ENCODE results near the gene APOBR. TPM values are rescaled to one million over a fixed set of nuclear protein-coding genes. Genes with fewer than 3 reads are reported as not detected.

The APOBR gene
- total and polyA plus RNA-seq, 2 of the 13 experiments (the other 11 are each of a cell fraction or from before 2014, with no cell fraction given), result 0.03 TPM; not detected in 1

DNA sequence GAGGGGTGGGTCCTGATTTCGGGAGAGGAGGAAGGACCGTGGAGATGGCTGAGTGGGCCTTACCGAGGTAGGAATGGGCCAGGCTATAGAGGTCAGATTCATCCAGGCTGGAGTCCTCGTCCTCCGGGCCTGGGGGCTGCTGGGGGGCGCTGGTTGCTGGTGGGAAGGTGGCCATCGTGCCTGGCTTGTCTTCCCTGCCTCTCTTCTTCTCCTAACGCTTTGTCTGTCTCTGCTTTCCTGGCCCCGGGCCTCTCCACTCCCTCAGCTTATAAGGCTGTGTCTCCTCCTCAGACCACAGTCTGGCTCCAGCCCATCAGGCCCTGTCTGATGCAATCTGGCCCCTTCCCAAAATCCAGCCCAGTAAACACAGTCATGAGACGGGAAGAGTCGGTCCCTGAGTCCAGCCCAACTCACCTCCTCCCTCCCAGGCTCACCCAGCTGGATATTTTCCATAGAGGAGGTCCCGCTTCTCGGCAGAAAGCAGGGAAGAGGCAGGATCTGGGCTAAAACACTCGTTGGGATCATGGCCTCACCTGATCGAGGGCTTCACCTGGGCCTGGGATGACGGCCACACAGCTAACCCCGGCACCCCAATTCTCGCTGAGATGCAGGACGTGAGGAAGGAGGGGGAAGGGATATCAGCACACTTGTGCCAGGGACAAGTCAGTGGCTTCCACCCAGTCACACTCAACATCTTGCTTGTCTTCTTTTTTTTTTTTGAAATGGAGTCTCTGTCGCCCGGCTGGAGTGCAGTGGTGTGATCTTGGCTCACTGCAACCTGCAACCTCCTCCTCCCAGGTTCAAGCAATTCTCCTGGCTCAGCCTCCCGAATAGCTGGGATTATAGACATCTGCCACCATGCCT, 44.5 kb downstream of the APOBR start, which contains the start of gene NUPR1 (continued):
- TF ChIP-seq, protein P1, sequence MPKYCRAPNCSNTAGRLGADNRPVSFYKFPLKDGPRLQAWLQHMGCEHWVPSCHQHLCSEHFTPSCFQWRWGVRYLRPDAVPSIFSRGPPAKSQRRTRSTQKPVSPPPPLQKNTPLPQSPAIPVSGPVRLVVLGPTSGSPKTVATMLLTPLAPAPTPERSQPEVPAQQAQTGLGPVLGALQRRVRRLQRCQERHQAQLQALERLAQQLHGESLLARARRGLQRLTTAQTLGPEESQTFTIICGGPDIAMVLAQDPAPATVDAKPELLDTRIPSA (CRISPR knock-in tag; IDR thresholded peaks at IDR 0.05; ENCODE audit: borderline replicate concordance), result peak; percentile 67; the same call in 1 of the 2 replicates
- TF ChIP-seq SRF (IDR thresholded peaks at IDR 0.05; ENCODE audit: low read depth, low read length) (no peak), JUN (CRISPR knock-in tag; IDR thresholded peaks at IDR 0.05) (0 out of 2 replicates have a peak, but pooled peaks have one; percentile 17), ZNF546 (CRISPR knock-in tag; conservative IDR thresholded peaks at IDR 0.05) (0 out of 2 replicates have a peak, but pooled peaks have one; percentile 54), KAT2B (IDR thresholded peaks at IDR 0.05; ENCODE audit: borderline replicate concordance, low read depth, low read length) (no peak), GFI1 (CRISPR knock-in tag; IDR thresholded peaks at IDR 0.05; ENCODE audit: borderline replicate concordance) (peak; percentile 53), NKX3-1 (CRISPR knock-in tag; IDR thresholded peaks at IDR 0.05) (0 out of 2 replicates have a peak, but pooled peaks have one; percentile 31), ZNF180 (CRISPR knock-in tag; IDR thresholded peaks at IDR 0.05; ENCODE audit: borderline replicate concordance, low read depth) (no peak), SAFB2 (CRISPR knock-in tag; IDR thresholded peaks at IDR 0.05; ENCODE audit: borderline replicate concordance, low read depth) (peak; percentile 66; the same call in 1 of the 2 replicates), IRX3 (CRISPR knock-in tag; IDR thresholded peaks at IDR 0.05; ENCODE audit: borderline replicate concordance, low read depth) (no peak)
- TF ChIP-seq, protein P2, sequence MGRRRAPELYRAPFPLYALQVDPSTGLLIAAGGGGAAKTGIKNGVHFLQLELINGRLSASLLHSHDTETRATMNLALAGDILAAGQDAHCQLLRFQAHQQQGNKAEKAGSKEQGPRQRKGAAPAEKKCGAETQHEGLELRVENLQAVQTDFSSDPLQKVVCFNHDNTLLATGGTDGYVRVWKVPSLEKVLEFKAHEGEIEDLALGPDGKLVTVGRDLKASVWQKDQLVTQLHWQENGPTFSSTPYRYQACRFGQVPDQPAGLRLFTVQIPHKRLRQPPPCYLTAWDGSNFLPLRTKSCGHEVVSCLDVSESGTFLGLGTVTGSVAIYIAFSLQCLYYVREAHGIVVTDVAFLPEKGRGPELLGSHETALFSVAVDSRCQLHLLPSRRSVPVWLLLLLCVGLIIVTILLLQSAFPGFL (CRISPR knock-in tag; IDR thresholded peaks at IDR 0.05), result no peak
- TF ChIP-seq, protein P3, sequence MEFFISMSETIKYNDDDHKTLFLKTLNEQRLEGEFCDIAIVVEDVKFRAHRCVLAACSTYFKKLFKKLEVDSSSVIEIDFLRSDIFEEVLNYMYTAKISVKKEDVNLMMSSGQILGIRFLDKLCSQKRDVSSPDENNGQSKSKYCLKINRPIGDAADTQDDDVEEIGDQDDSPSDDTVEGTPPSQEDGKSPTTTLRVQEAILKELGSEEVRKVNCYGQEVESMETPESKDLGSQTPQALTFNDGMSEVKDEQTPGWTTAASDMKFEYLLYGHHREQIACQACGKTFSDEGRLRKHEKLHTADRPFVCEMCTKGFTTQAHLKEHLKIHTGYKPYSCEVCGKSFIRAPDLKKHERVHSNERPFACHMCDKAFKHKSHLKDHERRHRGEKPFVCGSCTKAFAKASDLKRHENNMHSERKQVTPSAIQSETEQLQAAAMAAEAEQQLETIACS (CRISPR knock-in tag; IDR thresholded peaks at IDR 0.05), result no peak
- TF ChIP-seq, protein P4, sequence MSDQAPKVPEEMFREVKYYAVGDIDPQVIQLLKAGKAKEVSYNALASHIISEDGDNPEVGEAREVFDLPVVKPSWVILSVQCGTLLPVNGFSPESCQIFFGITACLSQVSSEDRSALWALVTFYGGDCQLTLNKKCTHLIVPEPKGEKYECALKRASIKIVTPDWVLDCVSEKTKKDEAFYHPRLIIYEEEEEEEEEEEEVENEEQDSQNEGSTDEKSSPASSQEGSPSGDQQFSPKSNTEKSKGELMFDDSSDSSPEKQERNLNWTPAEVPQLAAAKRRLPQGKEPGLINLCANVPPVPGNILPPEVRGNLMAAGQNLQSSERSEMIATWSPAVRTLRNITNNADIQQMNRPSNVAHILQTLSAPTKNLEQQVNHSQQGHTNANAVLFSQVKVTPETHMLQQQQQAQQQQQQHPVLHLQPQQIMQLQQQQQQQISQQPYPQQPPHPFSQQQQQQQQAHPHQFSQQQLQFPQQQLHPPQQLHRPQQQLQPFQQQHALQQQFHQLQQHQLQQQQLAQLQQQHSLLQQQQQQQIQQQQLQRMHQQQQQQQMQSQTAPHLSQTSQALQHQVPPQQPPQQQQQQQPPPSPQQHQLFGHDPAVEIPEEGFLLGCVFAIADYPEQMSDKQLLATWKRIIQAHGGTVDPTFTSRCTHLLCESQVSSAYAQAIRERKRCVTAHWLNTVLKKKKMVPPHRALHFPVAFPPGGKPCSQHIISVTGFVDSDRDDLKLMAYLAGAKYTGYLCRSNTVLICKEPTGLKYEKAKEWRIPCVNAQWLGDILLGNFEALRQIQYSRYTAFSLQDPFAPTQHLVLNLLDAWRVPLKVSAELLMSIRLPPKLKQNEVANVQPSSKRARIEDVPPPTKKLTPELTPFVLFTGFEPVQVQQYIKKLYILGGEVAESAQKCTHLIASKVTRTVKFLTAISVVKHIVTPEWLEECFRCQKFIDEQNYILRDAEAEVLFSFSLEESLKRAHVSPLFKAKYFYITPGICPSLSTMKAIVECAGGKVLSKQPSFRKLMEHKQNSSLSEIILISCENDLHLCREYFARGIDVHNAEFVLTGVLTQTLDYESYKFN (CRISPR knock-in tag; conservative IDR thresholded peaks at IDR 0.05), result no peak; the same call in 1 of the 2 replicates
- TF ChIP-seq, protein P5, sequence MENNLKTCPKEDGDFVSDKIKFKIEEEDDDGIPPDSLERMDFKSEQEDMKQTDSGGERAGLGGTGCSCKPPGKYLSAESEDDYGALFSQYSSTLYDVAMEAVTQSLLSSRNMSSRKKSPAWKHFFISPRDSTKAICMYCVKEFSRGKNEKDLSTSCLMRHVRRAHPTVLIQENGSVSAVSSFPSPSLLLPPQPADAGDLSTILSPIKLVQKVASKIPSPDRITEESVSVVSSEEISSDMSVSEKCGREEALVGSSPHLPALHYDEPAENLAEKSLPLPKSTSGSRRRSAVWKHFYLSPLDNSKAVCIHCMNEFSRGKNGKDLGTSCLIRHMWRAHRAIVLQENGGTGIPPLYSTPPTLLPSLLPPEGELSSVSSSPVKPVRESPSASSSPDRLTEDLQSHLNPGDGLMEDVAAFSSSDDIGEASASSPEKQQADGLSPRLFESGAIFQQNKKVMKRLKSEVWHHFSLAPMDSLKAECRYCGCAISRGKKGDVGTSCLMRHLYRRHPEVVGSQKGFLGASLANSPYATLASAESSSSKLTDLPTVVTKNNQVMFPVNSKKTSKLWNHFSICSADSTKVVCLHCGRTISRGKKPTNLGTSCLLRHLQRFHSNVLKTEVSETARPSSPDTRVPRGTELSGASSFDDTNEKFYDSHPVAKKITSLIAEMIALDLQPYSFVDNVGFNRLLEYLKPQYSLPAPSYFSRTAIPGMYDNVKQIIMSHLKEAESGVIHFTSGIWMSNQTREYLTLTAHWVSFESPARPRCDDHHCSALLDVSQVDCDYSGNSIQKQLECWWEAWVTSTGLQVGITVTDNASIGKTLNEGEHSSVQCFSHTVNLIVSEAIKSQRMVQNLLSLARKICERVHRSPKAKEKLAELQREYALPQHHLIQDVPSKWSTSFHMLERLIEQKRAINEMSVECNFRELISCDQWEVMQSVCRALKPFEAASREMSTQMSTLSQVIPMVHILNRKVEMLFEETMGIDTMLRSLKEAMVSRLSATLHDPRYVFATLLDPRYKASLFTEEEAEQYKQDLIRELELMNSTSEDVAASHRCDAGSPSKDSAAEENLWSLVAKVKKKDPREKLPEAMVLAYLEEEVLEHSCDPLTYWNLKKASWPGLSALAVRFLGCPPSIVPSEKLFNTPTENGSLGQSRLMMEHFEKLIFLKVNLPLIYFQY (CRISPR knock-in tag; IDR thresholded peaks at IDR 0.05; ENCODE audit: borderline replicate concordance), result peak; percentile 74

Data from HepG2 (cell line).